ENCODE data around the gene TBKBP1. TPM values are rescaled to one million over a fixed set of nuclear protein-coding genes. Genes with fewer than 3 reads are reported as not detected.

The TBKBP1 gene
- total RNA-seq, 2 donors from 2014 or later, result 14.5 to 22.9 TPM

DNA sequence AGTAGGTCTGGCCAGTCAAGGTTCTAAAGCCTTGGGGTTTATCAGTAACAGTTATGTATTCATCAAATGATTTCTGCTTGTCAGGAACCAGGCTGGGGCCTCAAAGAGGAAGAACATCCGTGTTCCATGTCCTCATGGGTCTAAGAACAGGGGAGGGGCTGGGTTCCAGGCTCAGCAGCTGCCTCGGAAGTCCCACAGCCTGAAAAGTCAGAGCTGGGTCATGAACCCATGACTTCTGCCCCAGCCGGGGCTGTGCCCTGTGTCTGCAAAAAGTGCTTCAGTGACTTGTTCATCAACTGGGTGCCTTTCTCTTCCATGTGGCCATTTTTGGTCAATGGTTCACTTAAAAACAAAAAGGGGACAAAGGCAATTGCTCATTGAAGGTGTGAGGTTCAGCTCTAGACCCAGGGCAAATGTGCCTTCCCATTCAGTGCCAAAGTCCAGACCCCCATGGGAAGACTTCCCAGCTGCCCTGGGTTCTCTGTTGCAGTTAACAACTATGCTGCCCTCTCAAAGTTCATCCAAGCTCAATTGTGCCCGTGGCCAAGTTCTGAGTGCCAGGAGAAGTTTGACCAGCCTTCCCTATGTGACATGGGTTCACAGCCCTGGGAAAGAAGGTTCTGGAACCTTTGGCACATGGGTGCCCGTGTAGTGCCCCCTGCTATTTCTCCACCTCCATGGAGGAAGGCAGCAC is 18.5 kb downstream of the TBKBP1 start:
- Mint-ChIP-seq H3K36me3 (ENCODE audit: low read depth) (peaks cover 6% of the 10 kb centered on the region), H3K4me1 (no peaks in the 10 kb centered on the region), H3K4me3 (no peak overlapping the region), H3K27ac (no peak overlapping the region), H3K27me3 (ENCODE audit: insufficient read depth) (peaks cover 55% of the 10 kb centered on the region), H3K9me3 (no peaks in the 10 kb centered on the region)
- H3K27ac ChIP-seq (ENCODE audit: low read depth, low read length), result no peak overlapping the region
- peaks cover 8% of the 10 kb centered on the region for H3K27me3 ChIP-seq (ENCODE audit: control insufficient read depth, insufficient read depth, low read length, poor library complexity, severe bottlenecking)
- no peak for DNase-seq
- H3K9ac ChIP-seq (ENCODE audit: extremely low read depth, low read length, poor library complexity, severe bottlenecking), result no peak overlapping the region
- 87 to 92% methylated on average over 5 of the region's 5 CpGs for WGBS, 2 experiments (ENCODE audit: insufficient coverage in 1 of 2, insufficient read length in 1 of 2)
- TF ChIP-seq, protein P1, sequence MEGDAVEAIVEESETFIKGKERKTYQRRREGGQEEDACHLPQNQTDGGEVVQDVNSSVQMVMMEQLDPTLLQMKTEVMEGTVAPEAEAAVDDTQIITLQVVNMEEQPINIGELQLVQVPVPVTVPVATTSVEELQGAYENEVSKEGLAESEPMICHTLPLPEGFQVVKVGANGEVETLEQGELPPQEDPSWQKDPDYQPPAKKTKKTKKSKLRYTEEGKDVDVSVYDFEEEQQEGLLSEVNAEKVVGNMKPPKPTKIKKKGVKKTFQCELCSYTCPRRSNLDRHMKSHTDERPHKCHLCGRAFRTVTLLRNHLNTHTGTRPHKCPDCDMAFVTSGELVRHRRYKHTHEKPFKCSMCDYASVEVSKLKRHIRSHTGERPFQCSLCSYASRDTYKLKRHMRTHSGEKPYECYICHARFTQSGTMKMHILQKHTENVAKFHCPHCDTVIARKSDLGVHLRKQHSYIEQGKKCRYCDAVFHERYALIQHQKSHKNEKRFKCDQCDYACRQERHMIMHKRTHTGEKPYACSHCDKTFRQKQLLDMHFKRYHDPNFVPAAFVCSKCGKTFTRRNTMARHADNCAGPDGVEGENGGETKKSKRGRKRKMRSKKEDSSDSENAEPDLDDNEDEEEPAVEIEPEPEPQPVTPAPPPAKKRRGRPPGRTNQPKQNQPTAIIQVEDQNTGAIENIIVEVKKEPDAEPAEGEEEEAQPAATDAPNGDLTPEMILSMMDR (conservative IDR thresholded peaks at IDR 0.05), result no peak
- H3K4me3 ChIP-seq (ENCODE audit: low read length), result no peak overlapping the region
- H3K4me1 ChIP-seq (ENCODE audit: control insufficient read depth, insufficient read depth, low read length), result no peaks in the 10 kb centered on the region
- H3K36me3 ChIP-seq (ENCODE audit: control insufficient read depth, insufficient read depth, low read length), result peaks cover 13% of the 10 kb centered on the region
- H3K9me3 ChIP-seq (ENCODE audit: control insufficient read depth, low read length), result no peaks in the 10 kb centered on the region

DNA sequence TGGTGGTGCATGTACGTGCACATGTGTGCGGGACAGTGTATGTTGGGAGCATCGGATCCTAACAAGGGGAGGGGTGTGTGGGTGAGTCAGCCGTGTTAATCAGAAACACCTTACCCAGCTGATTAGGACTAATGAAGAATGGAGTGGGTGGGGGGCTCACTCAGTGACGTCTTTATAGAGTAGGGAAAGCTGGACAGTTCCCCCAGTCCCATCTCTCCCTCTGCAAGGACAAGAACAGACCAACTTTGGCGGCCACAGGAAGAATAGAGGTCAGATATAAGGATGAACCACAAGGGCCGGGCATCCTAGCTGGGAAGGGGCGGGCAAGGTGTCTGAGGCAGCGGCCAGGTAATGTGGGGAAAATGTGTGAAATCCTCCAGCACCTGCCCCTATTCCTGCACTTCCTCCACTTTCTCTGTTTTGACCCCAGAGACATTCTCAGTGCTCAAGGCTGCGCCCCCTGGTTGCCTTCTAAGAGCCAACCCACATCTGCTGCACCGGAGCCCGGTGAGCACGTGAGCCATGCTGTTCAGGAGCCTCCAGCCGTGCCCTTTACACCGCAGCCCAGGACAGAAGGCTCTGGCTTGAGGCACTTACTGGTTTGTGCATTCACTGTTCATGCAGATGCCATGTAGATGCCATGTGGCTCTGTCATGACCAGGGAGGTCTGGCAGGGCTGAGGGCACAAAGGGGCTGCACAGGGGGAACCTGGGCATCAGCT is 20.2 kb downstream of the TBKBP1 start:
- no peaks in the 10 kb centered on the region for H3K4me1 ChIP-seq (ENCODE audit: control insufficient read depth, insufficient read depth, low read length)
- peaks cover 6% of the 10 kb centered on the region for H3K36me3 Mint-ChIP-seq (ENCODE audit: low read depth)
- H3K4me3 Mint-ChIP-seq, result no peak overlapping the region
- no peaks in the 10 kb centered on the region for H3K4me1 Mint-ChIP-seq
- H3K27me3 ChIP-seq (ENCODE audit: control insufficient read depth, insufficient read depth, low read length, poor library complexity, severe bottlenecking), result peaks cover 11% of the 10 kb centered on the region
- DNase-seq, result peak; percentile 83
- H3K9me3 Mint-ChIP-seq, result no peaks in the 10 kb centered on the region
- 60 to 70% methylated on average over 6 to 15 of the region's 15 CpGs for WGBS, 2 experiments (ENCODE audit: insufficient coverage in 1 of 2, insufficient read length in 1 of 2)
- H3K9ac ChIP-seq (ENCODE audit: extremely low read depth, low read length, poor library complexity, severe bottlenecking), result no peak overlapping the region
- no peaks in the 10 kb centered on the region for H3K9me3 ChIP-seq (ENCODE audit: control insufficient read depth, low read length)
- H3K27ac ChIP-seq (ENCODE audit: low read depth, low read length), result no peak overlapping the region
- peaks cover 13% of the 10 kb centered on the region for H3K36me3 ChIP-seq (ENCODE audit: control insufficient read depth, insufficient read depth, low read length)
- TF ChIP-seq, protein P1 (conservative IDR thresholded peaks at IDR 0.05), result peak; percentile 60
- no peak overlapping the region for H3K4me3 ChIP-seq (ENCODE audit: low read length)
- H3K27me3 Mint-ChIP-seq (ENCODE audit: insufficient read depth), result peaks cover 61% of the 10 kb centered on the region
- no peak overlapping the region for H3K27ac Mint-ChIP-seq

DNA sequence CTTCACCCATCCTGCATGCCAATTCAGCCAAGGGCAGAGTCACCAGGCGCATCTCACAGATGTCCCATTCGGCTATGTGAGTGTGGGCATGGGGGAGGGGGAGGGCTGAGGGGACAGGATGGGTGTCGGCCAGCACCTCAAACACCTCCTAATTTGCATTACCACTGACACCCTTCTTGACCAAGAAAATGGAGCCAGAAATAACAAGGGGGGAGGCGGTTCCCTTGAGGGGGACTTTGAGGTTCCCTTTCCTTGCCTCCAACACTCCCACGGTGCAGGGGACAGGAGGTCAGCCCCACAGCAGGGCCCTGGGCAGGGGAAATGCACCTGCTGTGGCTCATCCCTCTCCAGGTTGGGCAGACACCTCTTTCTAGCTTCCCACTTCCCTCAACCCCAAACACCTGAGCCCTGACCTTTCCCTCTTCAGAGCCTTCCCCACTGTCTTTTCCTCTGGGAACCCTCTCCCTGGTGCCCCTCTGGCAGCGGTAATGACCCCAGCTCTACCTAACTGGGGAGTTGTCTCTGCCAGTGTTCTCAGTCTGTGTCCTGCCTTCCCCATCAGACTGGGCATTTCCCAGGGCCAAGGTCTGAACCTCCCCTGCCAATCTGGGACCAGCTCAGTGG is 20.9 kb downstream of the TBKBP1 start:
- no peak overlapping the region for H3K9ac ChIP-seq (ENCODE audit: extremely low read depth, low read length, poor library complexity, severe bottlenecking)

More for the DNA sequence above, 20.9 kb downstream of the TBKBP1 start:
- H3K36me3 Mint-ChIP-seq (ENCODE audit: low read depth), result peaks cover 6% of the 10 kb centered on the region
- 92% methylated on average over 3 of the region's 6 CpGs; no CpG with 5 or more reads in 1 of the 2 experiments for WGBS, 2 experiments (ENCODE audit: insufficient coverage in 1 of 2, insufficient read length in 1 of 2)
- H3K4me1 Mint-ChIP-seq, result no peaks in the 10 kb centered on the region
- Histone ChIP-seq H3K27me3 (ENCODE audit: control insufficient read depth, insufficient read depth, low read length, poor library complexity, severe bottlenecking) (peaks cover 15% of the 10 kb centered on the region), H3K4me3 (ENCODE audit: low read length) (no peak overlapping the region), H3K4me1 (ENCODE audit: control insufficient read depth, insufficient read depth, low read length) (no peaks in the 10 kb centered on the region), H3K36me3 (ENCODE audit: control insufficient read depth, insufficient read depth, low read length) (peaks cover 7% of the 10 kb centered on the region), H3K27ac (ENCODE audit: low read depth, low read length) (no peak overlapping the region), H3K9me3 (ENCODE audit: control insufficient read depth, low read length) (no peaks in the 10 kb centered on the region)
- no peak overlapping the region for H3K4me3 Mint-ChIP-seq
- TF ChIP-seq, protein P1 (conservative IDR thresholded peaks at IDR 0.05), result no peak
- H3K27ac Mint-ChIP-seq, result no peak overlapping the region
- peaks cover 65% of the 10 kb centered on the region for H3K27me3 Mint-ChIP-seq (ENCODE audit: insufficient read depth)
- no peaks in the 10 kb centered on the region for H3K9me3 Mint-ChIP-seq
- no peak for DNase-seq

All from endodermal cell (in vitro differentiated cells).